GM20431 (cell line): Measurements from ENCODE around the gene CD300E.
"Not testable (repeated sequence)": the region's sequence is repeated elsewhere in the genome, so short reads cannot be mapped to it uniquely, and the experiment has no call there.

Experiments
- in situ Hi-C: fragments of 300-500 bp; cut with MseI, MboI; formaldehyde crosslinking; loops from one replicate; pipeline ENCODE4 v1.15.0; 2020; ENCODE audit warnings: low sequenced_read_pairs; ENCODE audit not compliant: unreplicated experiment

Gene CD300E

GRCh38 chr17:74636541-74637085 is 13.1 kb upstream of the CD300E start:
- in situ Hi-C loops, result not testable (repeated sequence)

- in situ Hi-C loops, result no loop called here
Measured at GRCh38 chr17:74635418-74635817, 11.9 kb upstream of the CD300E start.

GRCh38 chr17:74633326-74633725 is 9.8 kb upstream of the CD300E start:
- in situ Hi-C loops, result no loop called here

- in situ Hi-C loops, result no loop called here
Measured at GRCh38 chr17:74632617-74633016, 9.1 kb upstream of the CD300E start.

- in situ Hi-C loops, result no loop called here
Measured at GRCh38 chr17:74631468-74632450, 8.2 kb upstream of the CD300E start.

GRCh38 chr17:74630251-74630650 is 6.7 kb upstream of the CD300E start:
- in situ Hi-C loops, result not testable (repeated sequence)

GRCh38 chr17:74625661-74626060 is 2.1 kb upstream of the CD300E start:
- in situ Hi-C loops, result no loop called here

GRCh38 chr17:74624131-74624530 is 593 bp upstream of the CD300E start:
- in situ Hi-C loops, result no loop called here

- in situ Hi-C loops, result no loop called here
Measured at GRCh38 chr17:74619077-74619673, 4.4 kb downstream of the CD300E start.

GRCh38 chr17:74618451-74618850 is 5.1 kb downstream of the CD300E start:
- in situ Hi-C loops, result no loop called here

GRCh38 chr17:74616696-74617095 is 6.8 kb downstream of the CD300E start:
- in situ Hi-C loops, result no loop called here

- in situ Hi-C loops, result no loop called here
Measured at GRCh38 chr17:74612046-74612445, 11.5 kb downstream of the CD300E start.

GRCh38 chr17:74610108-74610507 is 13.4 kb downstream of the CD300E start:
- in situ Hi-C loops, result no loop called here

GRCh38 chr17:74608511-74608910 is 15.0 kb downstream of the CD300E start:
- in situ Hi-C loops, result no loop called here

- in situ Hi-C loops, result no loop called here
Measured at GRCh38 chr17:74607221-74607620, 16.3 kb downstream of the CD300E start.

- in situ Hi-C loops, result no loop called here
Measured at GRCh38 chr17:74606050-74606449, 17.5 kb downstream of the CD300E start.

GRCh38 chr17:74605361-74605760 is 18.2 kb downstream of the CD300E start:
- in situ Hi-C loops, result no loop called here

GRCh38 chr17:74604761-74605160 is 18.8 kb downstream of the CD300E start:
- in situ Hi-C loops, result no loop called here

- in situ Hi-C loops, result no loop called here
Measured at GRCh38 chr17:74604200-74604599, 19.3 kb downstream of the CD300E start.

GRCh38 chr17:74603746-74604145 is 19.8 kb downstream of the CD300E start:
- in situ Hi-C loops, result no loop called here

- in situ Hi-C loops, result no loop called here
Measured at GRCh38 chr17:74603037-74603635, 20.4 kb downstream of the CD300E start.
